HepG2 (cell line): Measurements from ENCODE around the gene CGREF1. TPM values are rescaled to one million over a fixed set of nuclear protein-coding genes. Genes with fewer than 3 reads are reported as not detected.
A peak's percentile ranks its signal among the peaks of the same experiment; 100 is the strongest.

ENCODE experiments used
- ATAC-seq: fragments of 200-7000 bp; cut with Tn5 transposase; 3 replicates; pipeline ENCODE4 v1.9.1; 2020; ENCODE audit warnings: mild to moderate bottlenecking, moderate library complexity
- BruUV-seq: library from RNA; stranded (reverse); fragments of 400-500 nt; replicated peaks from 2 replicates; lab custom pipeline; 2021; lab: Mats Ljungman, UMichigan
- CTCF ChIA-PET: fragments of 300-600 bp; formaldehyde crosslinking; extraction: SDS; loops from one replicate; lab custom pipeline; 2021; ENCODE audit warnings: low total read pairs, inconsistent platforms, low intra/inter-chr PET ratio; lab: Yijun Ruan, JAX
- POLR2A ChIA-PET: fragments of 350-600 bp; sonication (Branson Sonifier 250); formaldehyde crosslinking; loops from one replicate; lab custom pipeline; 2020; ENCODE audit warnings: antibody characterized with exemption, inconsistent platforms; lab: Yijun Ruan, JAX
- DNase-seq: peaks from one replicate; pipeline ENCODE4 v3.0.0-alpha.2; 2015; ENCODE audit warnings: low spot score
- FAIRE-seq: peaks from 3 replicates; lab custom pipeline; 2011; peaks lifted over from hg19 to GRCh38; lab: Jason Lieb, UNC
- H2AFZ ChIP-seq: one replicate; pipeline ENCODE4 v1.6.1; 2011; ENCODE audit warnings: low read length, inconsistent platforms
- H3K27ac ChIP-seq: fragments of 300-600 bp; 3 replicates; pipeline ENCODE4 v1.8.0; 2011; ENCODE audit warnings: mixed run types, mild to moderate bottlenecking, mixed read lengths, low read length, inconsistent platforms; ENCODE audit not compliant: insufficient read depth; ENCODE audit errors: extremely low read length
- H3K27me3 ChIP-seq, 2 experiments: fragments of 200-600 bp in 1 of 2; 2 replicates in 1 of 2; 3 replicates in 1 of 2; pipeline versions ENCODE4 v1.6.0 to v1.8.0; 2011; ENCODE audit warnings: low read length in 2 of 2, mild to moderate bottlenecking in 2 of 2, moderate library complexity in 2 of 2, inconsistent platforms in 1 of 2; ENCODE audit not compliant: insufficient read depth in 2 of 2, control insufficient read depth in 1 of 2
- H3K36me3 ChIP-seq, 2 experiments: fragments of 200-600 bp in 1 of 2; replicated peaks in 1 of 2; 2 replicates in 1 of 2; 3 replicates in 1 of 2; pipeline versions ENCODE4 v1.5.1 to v1.8.0; 2011; ENCODE audit warnings: low read length in 2 of 2, inconsistent platforms in 1 of 2; ENCODE audit not compliant: insufficient read depth in 2 of 2, control insufficient read depth in 1 of 2
- H3K4me1 ChIP-seq: 2 replicates; pipeline ENCODE4 v1.5.1; 2012; ENCODE audit warnings: low read length, inconsistent platforms; ENCODE audit not compliant: insufficient read depth
- H3K4me2 ChIP-seq: 2 replicates; pipeline ENCODE4 v1.6.0; 2011; ENCODE audit warnings: low read depth, low read length, inconsistent platforms
- H3K4me3 ChIP-seq, 3 experiments: fragments of 200-600 bp in 1 of 3; sonication (generic), shearing (Covaris generic) in 1 of 3; replicated peaks in 1 of 3; 2 replicates each; pipeline ENCODE4 v1.5.1; 2011 to 2016; ENCODE audit warnings: low read length in 3 of 3, inconsistent platforms in 2 of 3, low read depth in 2 of 3, mild to moderate bottlenecking in 2 of 3, control low read depth in 1 of 3, mixed read lengths in 1 of 3; ENCODE audit not compliant: insufficient read depth in 1 of 3
- H3K79me2 ChIP-seq: one replicate; pipeline ENCODE4 v1.6.1; 2011; ENCODE audit warnings: low read length, inconsistent platforms; ENCODE audit not compliant: insufficient read depth
- H3K9ac ChIP-seq: 2 replicates; pipeline ENCODE4 v1.6.0; 2011; ENCODE audit warnings: mild to moderate bottlenecking, low read depth, low read length, inconsistent platforms; ENCODE audit not compliant: insufficient read depth
- H3K9me3 ChIP-seq: 2 replicates; pipeline ENCODE4 v1.5.1; 2012; ENCODE audit warnings: mild to moderate bottlenecking, low read length
- H4K20me1 ChIP-seq: 2 replicates; pipeline ENCODE4 v1.6.0; 2011; ENCODE audit warnings: inconsistent platforms, mild to moderate bottlenecking, low read length, moderate library complexity; ENCODE audit not compliant: insufficient read depth
- HCFC1 ChIP-seq: fragments of 150-350 bp; IDR thresholded peaks from 2 replicates; pipeline ENCODE4 v1.6.1; 2014; ENCODE audit warnings: low read depth, low read length
- MAZ ChIP-seq, 2 experiments: sonication (generic) in 1 of 2; formaldehyde crosslinking in 1 of 2; IDR thresholded peaks; 2 replicates each; pipeline versions ENCODE4 v1.5.0 to v1.6.1; 2012 to 2020; ENCODE audit warnings: low read depth in 2 of 2, mild to moderate bottlenecking in 2 of 2, borderline replicate concordance in 1 of 2, improper control_type of control experiment in 1 of 2, low read length in 1 of 2, missing genetic modification reagents in 1 of 2, moderate library complexity in 1 of 2
- NFKB2 ChIP-seq: sonication (generic); formaldehyde crosslinking; IDR thresholded peaks from 2 replicates; pipeline ENCODE4 v1.4.0; 2020; ENCODE audit warnings: missing genetic modification reagents, borderline replicate concordance
- RBAK ChIP-seq: sonication (generic); formaldehyde crosslinking; IDR thresholded peaks from 2 replicates; pipeline ENCODE4 v1.5.1; 2020; ENCODE audit warnings: mild to moderate bottlenecking, missing genetic modification reagents
- RFX3 ChIP-seq: IDR thresholded peaks from 2 replicates; pipeline ENCODE4 v1.6.1; 2016; ENCODE audit warnings: missing biosample characterization, missing genetic modification reagents
- SMAD3 ChIP-seq: sonication (generic); formaldehyde crosslinking; IDR thresholded peaks from 2 replicates; pipeline ENCODE4 v1.4.0; 2020; ENCODE audit warnings: missing genetic modification reagents
- SP4 ChIP-seq: sonication (generic); formaldehyde crosslinking; IDR thresholded peaks from 2 replicates; pipeline ENCODE4 v1.8.1; 2023; ENCODE audit warnings: mild to moderate bottlenecking, missing genetic modification reagents
- THAP11 ChIP-seq: IDR thresholded peaks from 2 replicates; pipeline ENCODE4 v1.6.1; 2016; ENCODE audit warnings: missing biosample characterization, missing genetic modification reagents
- ZNF12 ChIP-seq: sonication (generic); formaldehyde crosslinking; IDR thresholded peaks from 2 replicates; pipeline ENCODE4 v1.5.0; 2020; ENCODE audit warnings: missing genetic modification reagents
- ZNF354B ChIP-seq: sonication (generic); formaldehyde crosslinking; IDR thresholded peaks from 2 replicates; pipeline ENCODE4 v1.8.0; 2022; ENCODE audit warnings: mild to moderate bottlenecking, missing genetic modification reagents
- ZNF572 ChIP-seq: sonication (generic); formaldehyde crosslinking; IDR thresholded peaks from 2 replicates; pipeline ENCODE4 v1.5.1; 2020; ENCODE audit warnings: mild to moderate bottlenecking, missing genetic modification reagents
- ZNF589 ChIP-seq: sonication (generic); formaldehyde crosslinking; conservative IDR thresholded peaks from 2 replicates; pipeline ENCODE4 v1.8.0; 2022; ENCODE audit warnings: mild to moderate bottlenecking, moderate library complexity, missing genetic modification reagents
- WGBS: methylation state at CpG from one replicate; pipeline ENCODE4 v1.1.6; 2017; ENCODE audit warnings: low lambda C conversion rate; 5-methylcytosine and 5-hydroxymethylcytosine counted together
- in situ Hi-C: cut with HindIII; loops from 2 replicates; pipeline ENCODE4 v1.10.0; 2017; ENCODE audit warnings: low pct_unique_long_range_greater_than_20kb; ENCODE audit not compliant: extremely low pct_ligation_motif_present
- intact Hi-C: fragments of 100-400 bp; cut with micrococcal nuclease; formaldehyde crosslinking; loops from one replicate; pipeline ENCODE4 v1.10.0; 2022; ENCODE audit not compliant: unreplicated experiment
- polyA plus RNA-seq, 8 experiments: library from polyadenylated mRNA; depleted of rRNA in 3 of 8; stranded (reverse) in 7 of 8; unstranded in 1 of 8; fragments of >200 nt; fragmentation: Illumina TruSeq in 4 of 8; extraction: Trizol in 4 of 8; gene quantifications; 2 replicates each; pipeline versions ENCODE4 v1.2.1 to v1.2.3, GENCODE V29; 2011 to 2016; ENCODE audit warnings: low read depth in 4 of 8, missing spikeins in 1 of 8, mixed read lengths in 1 of 8; ENCODE audit not compliant: insufficient read depth in 1 of 8
- total RNA-seq, 5 experiments: library from RNA; depleted of rRNA; stranded (reverse); fragments of >200 nt; fragmentation: Illumina TruSeq; extraction: Trizol; gene quantifications; 2 replicates each; pipeline ENCODE4 v1.2.3, GENCODE V29; 2016; ENCODE audit warnings: low read depth in 1 of 5
- TF ChIP-seq, protein P1 (sequence below): sonication (generic); formaldehyde crosslinking; IDR thresholded peaks from 2 replicates; pipeline ENCODE4 v1.5.1; 2020; ENCODE audit warnings: mild to moderate bottlenecking, missing genetic modification reagents, moderate library complexity
- TF ChIP-seq, protein P2 (sequence below): IDR thresholded peaks from 2 replicates; pipeline ENCODE4 v1.6.1; 2016; ENCODE audit warnings: missing compliant biosample characterization, missing genetic modification reagents, borderline replicate concordance

CGREF1 gene
- total and polyA plus RNA-seq, 2 of the 13 experiments (the other 11 are each of a cell fraction or from before 2014, with no cell fraction given) = 13.9 to 23.4 TPM

DNA sequence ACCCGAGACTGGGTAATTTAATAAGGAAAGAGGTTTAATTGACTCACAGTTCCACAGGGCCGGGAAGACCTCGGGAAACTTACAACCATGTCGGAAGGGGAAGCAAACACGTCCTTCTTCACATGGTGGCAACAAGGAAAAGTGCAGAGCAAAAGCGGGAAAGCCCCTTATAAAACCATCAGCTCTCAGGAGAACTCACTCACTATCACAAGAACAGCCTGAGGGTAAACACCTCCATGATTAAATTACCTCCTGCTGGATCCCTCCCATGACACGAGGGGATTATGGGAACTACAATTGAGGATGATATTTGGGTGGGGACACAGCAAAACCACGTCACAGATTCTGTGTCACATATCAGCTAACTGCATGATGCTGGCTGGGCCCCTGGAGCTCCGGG is 41.3 kb upstream of the CGREF1 start:
- H4K20me1 ChIP-seq = no peaks in the 10 kb centered on the region
- H3K27ac ChIP-seq = no peak overlapping the region
- WGBS = 89% methylated on average over 9 of the region's 9 CpGs
- no peaks in the 10 kb centered on the region for H3K36me3 ChIP-seq
- DNase-seq = no peak
- no peaks in the 10 kb centered on the region for H3K9me3 ChIP-seq
- H3K27me3 ChIP-seq = no peaks in the 10 kb centered on the region
- ChIA-PET CTCF (no interaction called here), POLR2A (interaction anchor here (0.8 to 3.5 kb wide), 2 partner anchors 26 to 41 kb away, joined by 3 to 9 read pairs; partner anchors contain the start of genes CGREF1 and PREB)
- in situ Hi-C loops (no loop called here), intact Hi-C loops (no loop called here)
- peaks cover 49% of the 10 kb centered on the region for H3K4me1 ChIP-seq
- no peaks in the 10 kb centered on the region for H3K79me2 ChIP-seq
- H2AFZ ChIP-seq = no peak overlapping the region
- no TSS peak for BruUV-seq
- FAIRE-seq = no peak
- TF ChIP-seq ZNF589 = no peak
- TF ChIP-seq MAZ (IDR thresholded peaks at IDR 0.05; ENCODE audit: borderline replicate concordance, low read depth, low read length) = no peak
- no peak for TF ChIP-seq MAZ (CRISPR knock-in tag; IDR thresholded peaks at IDR 0.05; ENCODE audit: low read depth)
- TF ChIP-seq RFX3 (CRISPR knock-in tag) = no peak
- no peak for TF ChIP-seq ZNF12 (CRISPR knock-in tag)
- TF ChIP-seq ZNF572 (CRISPR knock-in tag) = no peak
- TF ChIP-seq SMAD3 (CRISPR knock-in tag) = no peak
- ATAC-seq = no peak
- H3K4me3 ChIP-seq = no peak overlapping the region
- H3K4me2 ChIP-seq = no peak overlapping the region
- H3K9ac ChIP-seq = no peak overlapping the region

DNA sequence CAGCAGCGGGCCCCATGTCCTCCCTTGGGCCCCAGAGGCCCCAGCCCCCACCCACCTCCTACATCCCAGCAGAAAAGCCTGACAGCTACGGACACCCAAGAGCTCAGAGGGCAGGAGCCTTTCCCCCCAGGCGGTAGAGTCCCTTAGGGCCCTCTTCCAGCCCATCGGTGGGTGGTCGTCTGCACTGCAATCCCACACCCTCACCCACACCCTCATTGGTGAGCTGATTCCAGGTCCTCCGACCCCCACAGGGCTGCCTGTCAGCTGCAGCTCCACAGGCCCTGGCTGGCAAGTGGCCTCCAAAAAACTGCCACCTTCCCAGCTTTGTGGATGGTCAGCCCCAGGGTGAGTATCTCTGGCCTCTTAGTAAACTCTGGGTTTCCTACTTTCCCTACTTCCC is 40.3 kb upstream of the CGREF1 start:
- in situ Hi-C loops (no loop called here), intact Hi-C loops (no loop called here)
- Histone ChIP-seq H3K4me2 (no peak overlapping the region), H3K27me3 (no peaks in the 10 kb centered on the region), H3K79me2 (no peaks in the 10 kb centered on the region), H3K9ac (peak overlapping the region; percentile 2; the same call in 1 of the 2 replicates), H3K27ac (no peak overlapping the region), H4K20me1 (no peaks in the 10 kb centered on the region), H3K36me3 (no peaks in the 10 kb centered on the region), H3K4me1 (peaks cover 53% of the 10 kb centered on the region), H3K4me3 (no peak overlapping the region), H2AFZ (peak overlapping the region; percentile 16), H3K9me3 (no peaks in the 10 kb centered on the region)
- peak; percentile 39 for ATAC-seq
- no peak for DNase-seq
- FAIRE-seq = no peak
- POLR2A ChIA-PET = interaction anchor here (0.9 to 3.5 kb wide), 3 partner anchors 25 to 53 kb away, joined by 3 to 9 read pairs (median 3); partner anchors contain the start of genes ATRAID, PREB and SLC5A6
- TF ChIP-seq, protein P1, sequence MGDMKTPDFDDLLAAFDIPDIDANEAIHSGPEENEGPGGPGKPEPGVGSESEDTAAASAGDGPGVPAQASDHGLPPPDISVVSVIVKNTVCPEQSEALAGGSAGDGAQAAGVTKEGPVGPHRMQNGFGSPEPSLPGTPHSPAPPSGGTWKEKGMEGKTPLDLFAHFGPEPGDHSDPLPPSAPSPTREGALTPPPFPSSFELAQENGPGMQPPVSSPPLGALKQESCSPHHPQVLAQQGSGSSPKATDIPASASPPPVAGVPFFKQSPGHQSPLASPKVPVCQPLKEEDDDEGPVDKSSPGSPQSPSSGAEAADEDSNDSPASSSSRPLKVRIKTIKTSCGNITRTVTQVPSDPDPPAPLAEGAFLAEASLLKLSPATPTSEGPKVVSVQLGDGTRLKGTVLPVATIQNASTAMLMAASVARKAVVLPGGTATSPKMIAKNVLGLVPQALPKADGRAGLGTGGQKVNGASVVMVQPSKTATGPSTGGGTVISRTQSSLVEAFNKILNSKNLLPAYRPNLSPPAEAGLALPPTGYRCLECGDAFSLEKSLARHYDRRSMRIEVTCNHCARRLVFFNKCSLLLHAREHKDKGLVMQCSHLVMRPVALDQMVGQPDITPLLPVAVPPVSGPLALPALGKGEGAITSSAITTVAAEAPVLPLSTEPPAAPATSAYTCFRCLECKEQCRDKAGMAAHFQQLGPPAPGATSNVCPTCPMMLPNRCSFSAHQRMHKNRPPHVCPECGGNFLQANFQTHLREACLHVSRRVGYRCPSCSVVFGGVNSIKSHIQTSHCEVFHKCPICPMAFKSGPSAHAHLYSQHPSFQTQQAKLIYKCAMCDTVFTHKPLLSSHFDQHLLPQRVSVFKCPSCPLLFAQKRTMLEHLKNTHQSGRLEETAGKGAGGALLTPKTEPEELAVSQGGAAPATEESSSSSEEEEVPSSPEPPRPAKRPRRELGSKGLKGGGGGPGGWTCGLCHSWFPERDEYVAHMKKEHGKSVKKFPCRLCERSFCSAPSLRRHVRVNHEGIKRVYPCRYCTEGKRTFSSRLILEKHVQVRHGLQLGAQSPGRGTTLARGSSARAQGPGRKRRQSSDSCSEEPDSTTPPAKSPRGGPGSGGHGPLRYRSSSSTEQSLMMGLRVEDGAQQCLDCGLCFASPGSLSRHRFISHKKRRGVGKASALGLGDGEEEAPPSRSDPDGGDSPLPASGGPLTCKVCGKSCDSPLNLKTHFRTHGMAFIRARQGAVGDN (CRISPR knock-in tag) = peak; percentile 21; the same call in 1 of the 2 replicates
- TF ChIP-seq, protein P2, sequence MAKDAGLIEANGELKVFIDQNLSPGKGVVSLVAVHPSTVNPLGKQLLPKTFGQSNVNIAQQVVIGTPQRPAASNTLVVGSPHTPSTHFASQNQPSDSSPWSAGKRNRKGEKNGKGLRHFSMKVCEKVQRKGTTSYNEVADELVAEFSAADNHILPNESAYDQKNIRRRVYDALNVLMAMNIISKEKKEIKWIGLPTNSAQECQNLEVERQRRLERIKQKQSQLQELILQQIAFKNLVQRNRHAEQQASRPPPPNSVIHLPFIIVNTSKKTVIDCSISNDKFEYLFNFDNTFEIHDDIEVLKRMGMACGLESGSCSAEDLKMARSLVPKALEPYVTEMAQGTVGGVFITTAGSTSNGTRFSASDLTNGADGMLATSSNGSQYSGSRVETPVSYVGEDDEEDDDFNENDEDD (CRISPR knock-in tag) = no peak
- no peak for TF ChIP-seq RBAK (CRISPR knock-in tag)
- no peak for TF ChIP-seq HCFC1
- TF ChIP-seq SP4 (CRISPR knock-in tag) = 0 out of 2 replicates have a peak, but pooled peaks have one; percentile 1
- 0 out of 2 replicates have a peak, but pooled peaks have one; percentile 39 for TF ChIP-seq NFKB2
- TF ChIP-seq ZNF354B (CRISPR knock-in tag) = no peak
- TF ChIP-seq THAP11 (CRISPR knock-in tag) = no peak
- BruUV-seq = no TSS peak
- CTCF ChIA-PET = no interaction called here
- WGBS = 59% methylated on average over 5 of the region's 6 CpGs
